Heart right ventricle (tissue), 16 donors: ENCODE measurements around the gene PHRF1. TPM values are rescaled to one million over a fixed set of nuclear protein-coding genes. Genes with fewer than 3 reads are reported as not detected.
A peak's percentile ranks its signal among the peaks of the same experiment; 100 is the strongest.

Experiments used
- ATAC-seq, 8 donors: fragments of 200-7000 bp; cut with Tn5 transposase; one replicate each; pipeline ENCODE4 v1.9.1; 2020; ENCODE audit warnings: mild to moderate bottlenecking in 8 of 8, moderate library complexity in 8 of 8, moderate number of reproducible peaks in 1 of 8
- DNase-seq, 2 donors: peaks; one replicate each; pipeline ENCODE4 v3.0.0-alpha.2; 2020
- H3K27ac ChIP-seq, 10 donors: fragments of 200-600 bp; sonication (generic) in 2 of 10; one replicate each; pipeline versions ENCODE4 v1.5.0 to v1.8.0; 2020 to 2022; ENCODE audit warnings: mild to moderate bottlenecking in 3 of 10
- H3K27me3 ChIP-seq, 7 donors: fragments of 200-600 bp; one replicate each; pipeline ENCODE4 v1.8.0; 2021 to 2022; ENCODE audit warnings: mild to moderate bottlenecking in 2 of 7
- H3K36me3 ChIP-seq, 9 donors: fragments of 200-600 bp; sonication (generic) in 1 of 9; one replicate each; pipeline versions ENCODE4 v1.5.0 to v1.8.0; 2020 to 2022; ENCODE audit warnings: mild to moderate bottlenecking in 2 of 9
- H3K4me1 ChIP-seq, 9 donors: fragments of 200-600 bp; sonication (generic) in 1 of 9; one replicate each; pipeline versions ENCODE4 v1.5.0 to v1.8.0; 2020 to 2022; ENCODE audit warnings: mild to moderate bottlenecking in 4 of 9
- H3K4me3 ChIP-seq, 10 donors: fragments of 200-600 bp; sonication (generic) in 2 of 10; one replicate each; pipeline versions ENCODE4 v1.5.0 to v1.8.0; 2020 to 2022; ENCODE audit warnings: mild to moderate bottlenecking in 7 of 10, moderate library complexity in 2 of 10
- H3K9me3 ChIP-seq, 11 donors: fragments of 200-600 bp in 10 of 11; sonication (generic) in 2 of 11; one replicate each; pipeline versions ENCODE4 v1.5.0 to v1.8.0; 2013 to 2022; ENCODE audit warnings: mild to moderate bottlenecking in 2 of 11, control low read depth in 1 of 11, moderate library complexity in 1 of 11
- CTCF ChIP-seq, 9 donors: fragments of 200-600 bp; sonication (generic) in 2 of 9; IDR thresholded peaks; one replicate each; pipeline versions ENCODE4 v1.5.0 to v1.8.0; 2021 to 2022; ENCODE audit warnings: antibody characterized with exemption in 9 of 9, mild to moderate bottlenecking in 5 of 9, moderate library complexity in 1 of 9
- WGBS, 2 donors: extraction: QIAGEN DNeasy Blood & Tissue Kit; methylation state at CpG; one replicate each; pipeline ENCODE4 v1.1.7; 2013; ENCODE audit warnings: inconsistent platforms in 1 of 2; 5-methylcytosine and 5-hydroxymethylcytosine counted together
- intact Hi-C, 10 donors: fragments of 100-400 bp; cut with DNase I; formaldehyde crosslinking; loops; one replicate each; pipeline versions ENCODE4 v1.11.1 to v1.14.2; 2022
- polyA plus RNA-seq, 2 donors: library from polyadenylated mRNA; stranded (reverse); fragments of 200-250 nt; gene quantifications; one replicate each; pipeline ENCODE4 v1.2.3, GENCODE V29; 2013
- total RNA-seq, 10 donors: library from RNA; stranded (reverse); fragmentation: NEBNext Ultra II Directional in 3 of 10; extraction: Animal tissue kit (Norgen Biotek cat#: 25700) in 3 of 10; gene quantifications; one replicate each; pipeline versions ENCODE4 v1.2.1 to v1.2.4, GENCODE V29; 2021 to 2023
- donor health status: Arrhythmogenic right ventricular cardiomyopathy.
- donor health status: ischemic (EF 13 %, LVEDD 7.1; RV severe dilation, severe dysfunction).
- donor health status: healthy with polysubstance abuse.
- donor health status: DM: no; HTN: yes; CAD: no.
- donor health status: DM: no; HTN: no; CAD: no.
- donor health status: ischemic (EF 25% LVEDD 6.9; RV normal size, moderate dysfunction).
- donor health status: ischemic (EF 25% LVEDD 5.7; RV mildly dilated, moderate dysfunction).
- donor health status: healthy.
- donor health status: DM: yes; HTN: yes; CAD: no.
- donor health status: Ischemic cardiomyopathy.
- donor health status: ischemic (EF 35%, LVEDD 5.7; RV mildly dilated, moderate dysfunction).
- donor health status: nonischemic (EF 11% LVEDD 7.7; RV severe dilation, severe dysfunction).
- donor health status: DM: yes; HTN: yes; CAD: no.
- donor health status: PGD.
- donor health status: ischemic (EF 29% LVEDD 5.4; RV normal size, mild dysfunction).
- donor health status: nonischemic (EF 23%, LVEDD 6.1; RV moderate dilation, normal function).

Gene PHRF1
- total and polyA plus RNA-seq, 12 donors: 10.5 to 23.0 (median 18.5) TPM

- peaks cover 0 to 6% (median 4%) of the 10 kb centered on the region in 9 donors for H3K4me1 ChIP-seq
- H3K4me3 ChIP-seq: no peak overlapping the region
- no peak overlapping the region for H3K27ac ChIP-seq
- no peak for TF ChIP-seq CTCF (IDR thresholded peaks at IDR 0.05)
- H3K36me3 ChIP-seq: peaks cover 4 to 100% (median 69%) of the 10 kb centered on the region in 9 donors
- ATAC-seq (no peak), DNase-seq (no peak)
- intact Hi-C loops: no loop called here
- no peaks in the 10 kb centered on the region for H3K9me3 ChIP-seq
- H3K27me3 ChIP-seq: no peaks in the 10 kb centered on the region
- 93 to 94% methylated on average over 23 of the region's 23 CpGs for WGBS, 2 donors
Measured at GRCh38 chr11:601573-602245, 25.4 kb downstream of the PHRF1 start.

DNA sequence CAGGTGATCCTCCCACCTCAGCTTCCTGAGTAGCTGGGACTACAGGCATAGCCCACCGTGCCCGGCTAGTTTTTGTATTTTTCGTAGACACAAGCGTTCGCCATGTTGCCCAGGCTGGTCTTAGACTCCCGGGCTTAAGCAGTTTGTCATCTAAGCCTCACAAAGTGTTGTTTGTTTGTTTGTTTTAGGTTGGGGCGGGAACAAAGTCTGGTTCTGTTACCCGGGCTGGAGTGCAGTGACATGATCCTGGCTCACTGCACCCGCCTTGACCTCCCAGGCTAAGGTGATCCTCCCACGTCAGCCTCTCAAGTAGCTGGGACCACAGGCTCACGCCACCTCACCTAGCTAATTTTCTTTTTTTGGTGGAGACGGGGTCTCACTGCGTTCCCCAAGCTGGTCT lies 26.9 kb downstream of the PHRF1 start:
- ATAC-seq: no peak
- H3K9me3 ChIP-seq: no peaks in the 10 kb centered on the region
- H3K36me3 ChIP-seq: peaks cover 0 to 100% (median 69%) of the 10 kb centered on the region in 9 donors
- no peak for TF ChIP-seq CTCF (IDR thresholded peaks at IDR 0.05)
- no peak overlapping the region for H3K4me3 ChIP-seq
- 89 to 92% methylated on average over 13 of the region's 13 CpGs for WGBS, 2 donors
- H3K27ac ChIP-seq: no peak overlapping the region
- DNase-seq: no peak
- no peaks in the 10 kb centered on the region for H3K27me3 ChIP-seq
- peaks cover 0 to 12% (median 6%) of the 10 kb centered on the region in 9 donors for H3K4me1 ChIP-seq
- intact Hi-C loops: no loop called here

DNA sequence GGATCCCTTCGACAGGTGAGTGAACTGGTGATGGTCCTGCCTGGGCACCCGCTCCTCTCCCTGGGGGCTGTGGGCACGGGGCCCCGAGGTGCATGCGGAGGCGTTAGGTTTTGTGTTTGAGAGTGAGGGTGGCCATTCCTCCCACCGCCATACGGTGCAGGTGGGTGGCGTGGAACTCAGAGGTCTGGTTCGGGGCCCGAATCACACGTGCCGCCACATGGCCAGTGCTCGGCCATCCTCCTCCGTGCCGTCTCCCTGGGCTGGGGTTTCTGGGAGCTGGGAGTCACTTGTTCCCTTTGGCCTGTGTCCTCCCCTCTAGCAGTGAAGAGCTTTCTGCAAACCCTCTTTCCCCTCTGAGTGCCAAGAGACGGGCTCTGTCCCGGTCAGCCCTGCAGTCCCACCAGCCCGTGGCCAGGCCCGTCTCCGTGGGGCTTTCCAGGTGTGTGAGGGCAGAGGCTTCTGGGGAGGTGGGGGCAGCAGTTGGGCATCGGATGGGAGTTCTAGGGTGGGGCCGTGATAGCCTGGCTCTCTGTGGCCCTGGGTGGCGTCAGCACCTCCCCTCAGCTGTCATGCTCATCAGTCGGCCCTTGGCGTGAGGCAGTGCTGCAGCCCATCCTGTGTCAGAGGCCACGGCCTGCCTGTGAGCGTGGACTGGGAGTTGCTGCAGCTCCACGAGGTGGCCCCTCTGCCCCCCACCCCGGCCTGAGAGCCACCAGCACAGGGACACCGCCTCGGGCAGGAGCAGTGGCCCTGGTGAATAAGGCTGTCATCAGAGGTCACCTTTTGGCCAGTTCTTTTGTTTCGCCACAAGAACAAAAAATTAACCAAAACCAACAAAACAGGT lies 29.2 kb downstream of the PHRF1 start:
- H3K27ac ChIP-seq: peak overlapping the region in 8 of 10 donors; percentile 36 to 66 (median 45)
- ATAC-seq (peak in 2 of 8 donors; percentile 1 to 6), DNase-seq (no peak)
- H3K4me3 ChIP-seq: no peak overlapping the region
- WGBS, 2 donors: 91 to 92% methylated on average over 33 of the region's 33 CpGs
- intact Hi-C loops: loop anchor here in 1 of 10 donors (1.0 kb wide), 1 partner anchor 34 kb away; no protein-coding TSS in a partner anchor
- peaks cover 4 to 100% (median 67%) of the 10 kb centered on the region in 9 donors for H3K36me3 ChIP-seq
- H3K9me3 ChIP-seq: no peaks in the 10 kb centered on the region
- TF ChIP-seq CTCF (IDR thresholded peaks at IDR 0.05): no peak
- no peaks in the 10 kb centered on the region for H3K27me3 ChIP-seq
- H3K4me1 ChIP-seq: peaks cover 0 to 23% (median 13%) of the 10 kb centered on the region in 9 donors

- ATAC-seq (peak; percentile 46 to 95 (median 86)), DNase-seq (peak; percentile 69 to 78)
- TF ChIP-seq CTCF (IDR thresholded peaks at IDR 0.05): no peak
- Histone ChIP-seq H3K4me3 (no peak overlapping the region), H3K27ac (peak overlapping the region in 8 of 10 donors; percentile 36 to 66 (median 45)), H3K4me1 (peaks cover 0 to 23% (median 13%) of the 10 kb centered on the region in 9 donors), H3K36me3 (peaks cover 6 to 100% (median 69%) of the 10 kb centered on the region in 9 donors), H3K9me3 (no peaks in the 10 kb centered on the region), H3K27me3 (no peaks in the 10 kb centered on the region)
- intact Hi-C loops: no loop called here
- WGBS, 2 donors: 60% methylated on average over 16 to 19 of the region's 19 CpGs
Measured at GRCh38 chr11:606245-606644, 30.0 kb downstream of the PHRF1 start.
